ENCODE results near the gene SLC38A11. TPM values are rescaled to one million over a fixed set of nuclear protein-coding genes. Genes with fewer than 3 reads are reported as not detected.

The SLC38A11 gene
- total and polyA plus RNA-seq, 2 donors (not counting 1 experiment from before 2014, with no cell fraction given) = 5.4 to 46.8 TPM

DNA sequence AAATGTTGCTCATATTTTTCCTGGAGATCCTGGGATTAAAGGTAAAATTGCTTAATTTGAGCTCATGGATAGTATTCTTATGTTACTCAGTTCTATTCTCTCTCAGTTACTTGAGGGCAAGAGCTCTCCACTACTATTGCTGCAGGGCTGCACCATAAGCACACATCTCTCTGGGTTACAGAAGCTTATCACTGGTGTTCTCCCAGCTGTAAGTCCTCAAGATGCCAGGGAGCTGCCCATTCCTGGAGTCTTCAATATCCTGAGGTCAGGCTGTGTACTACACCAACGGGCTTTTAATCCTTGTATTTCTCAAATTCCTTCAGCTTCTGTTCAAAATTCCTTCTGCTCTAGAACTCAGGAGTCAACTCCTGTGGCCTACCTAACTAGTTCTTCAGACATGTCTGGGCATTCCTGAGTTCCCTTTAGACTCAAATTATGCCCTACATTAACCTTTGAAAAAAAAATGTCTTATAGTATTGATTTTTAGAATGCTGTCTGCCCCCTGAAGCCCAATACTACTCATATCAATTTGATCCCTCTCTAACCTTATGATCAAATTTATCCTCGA is 96.0 kb downstream of the SLC38A11 start:
- Histone ChIP-seq H3K27ac (ENCODE audit: low read length in 2 of 2) (no peak overlapping the region), H4K20me1 (ENCODE audit: control insufficient read depth, insufficient read depth, low read length, poor library complexity, severe bottlenecking) (no peaks in the 10 kb centered on the region), H3K4me1 (ENCODE audit: control insufficient read depth in 2 of 2, insufficient read depth in 2 of 2, low read length in 2 of 2) (no peaks in the 10 kb centered on the region), H3K4me2 (replicated peaks; ENCODE audit: low read depth, low read length, poor library complexity, severe bottlenecking) (no peak overlapping the region), H3K9me3 (ENCODE audit: control extremely low read depth in 1 of 3, control insufficient read depth in 2 of 3, insufficient read depth in 1 of 3, low read length in 2 of 3) (no peaks in the 10 kb centered on the region), H3K4me3 (ENCODE audit: control extremely low read depth in 1 of 5, extremely low read depth in 1 of 5, insufficient read depth in 1 of 5, low read depth in 2 of 5, low read length in 4 of 5) (no peak overlapping the region), H3K27me3 (replicated peaks in 1 of 4; ENCODE audit: control extremely low read depth in 1 of 4, control insufficient read depth in 3 of 4, insufficient read depth in 4 of 4, low read length in 3 of 4) (no peaks in the 10 kb centered on the region), H3K36me3 (replicated peaks in 1 of 2; ENCODE audit: control extremely low read depth in 1 of 2, control insufficient read depth in 1 of 2, extremely low read depth in 1 of 2, insufficient read depth in 2 of 2, low read length in 1 of 2) (no peaks in the 10 kb centered on the region), H3K79me2 (ENCODE audit: control insufficient read depth, insufficient read depth, low read length) (peaks cover 5% of the 10 kb centered on the region), H2AFZ (ENCODE audit: insufficient read depth, low read depth, low read length, poor library complexity, severe bottlenecking) (no peak overlapping the region), H3K9ac (ENCODE audit: low read length) (no peak overlapping the region)
- Mint-ChIP-seq H3K4me1 (no peaks in the 10 kb centered on the region), H3K4me3 (no peak overlapping the region), H3K27me3 (no peaks in the 10 kb centered on the region), H3K9me3 (ENCODE audit: insufficient read depth) (no peaks in the 10 kb centered on the region), H3K27ac (no peak overlapping the region)
- DNase-seq = no peak
- ChIA-PET CTCF (interaction anchor here (1.6 to 2.4 kb wide), 2 partner anchors 17 to 125 kb away, joined by 3 to 9 read pairs; partner anchors contain the start of gene COBLL1), POLR2A (no interaction called here)
- 100% methylated on average over 1 of the region's 2 CpGs for WGBS (ENCODE audit: insufficient coverage)
- intact Hi-C loops (cut with micrococcal nuclease) = no loop called here
- TF ChIP-seq EZH2 (IDR thresholded peaks at IDR 0.05; ENCODE audit: borderline replicate concordance, insufficient read depth, low read depth, low read length, poor library complexity, severe bottlenecking) (no peak), CTCF (IDR thresholded peaks at IDR 0.05) (no peak)
- no peak for ATAC-seq (ENCODE audit: low read depth)

- H3K27ac Mint-ChIP-seq = no peak overlapping the region
- Histone ChIP-seq H3K4me2 (replicated peaks; ENCODE audit: low read depth, low read length, poor library complexity, severe bottlenecking) (no peak overlapping the region), H3K4me1 (ENCODE audit: control insufficient read depth in 2 of 2, insufficient read depth in 2 of 2, low read length in 2 of 2) (peaks cover 0 to 7% of the 10 kb centered on the region in 2 donors), H3K36me3 (replicated peaks in 1 of 2; ENCODE audit: control extremely low read depth in 1 of 2, control insufficient read depth in 1 of 2, extremely low read depth in 1 of 2, insufficient read depth in 2 of 2, low read length in 1 of 2) (no peaks in the 10 kb centered on the region), H3K27me3 (replicated peaks in 1 of 4; ENCODE audit: control extremely low read depth in 1 of 4, control insufficient read depth in 3 of 4, insufficient read depth in 4 of 4, low read length in 3 of 4) (no peaks in the 10 kb centered on the region), H3K9ac (ENCODE audit: low read length) (no peak overlapping the region), H3K9me3 (ENCODE audit: control extremely low read depth in 1 of 3, control insufficient read depth in 2 of 3, insufficient read depth in 1 of 3, low read length in 2 of 3) (no peaks in the 10 kb centered on the region), H3K4me3 (ENCODE audit: control extremely low read depth in 1 of 5, extremely low read depth in 1 of 5, insufficient read depth in 1 of 5, low read depth in 2 of 5, low read length in 4 of 5) (no peak overlapping the region), H4K20me1 (ENCODE audit: control insufficient read depth, insufficient read depth, low read length, poor library complexity, severe bottlenecking) (no peaks in the 10 kb centered on the region), H3K79me2 (ENCODE audit: control insufficient read depth, insufficient read depth, low read length) (peaks cover 15% of the 10 kb centered on the region), H3K27ac (ENCODE audit: low read length in 2 of 2) (no peak overlapping the region), H2AFZ (ENCODE audit: insufficient read depth, low read depth, low read length, poor library complexity, severe bottlenecking) (no peak overlapping the region)
- TF ChIP-seq EZH2 (IDR thresholded peaks at IDR 0.05; ENCODE audit: borderline replicate concordance, insufficient read depth, low read depth, low read length, poor library complexity, severe bottlenecking) (no peak), CTCF (IDR thresholded peaks at IDR 0.05) (no peak)
- no peak overlapping the region for H3K4me3 Mint-ChIP-seq
- ATAC-seq (ENCODE audit: low read depth) (no peak), DNase-seq (no peak)
- H3K4me1 Mint-ChIP-seq = peaks cover 12% of the 10 kb centered on the region
- intact Hi-C loops (cut with micrococcal nuclease) = no loop called here
- ChIA-PET POLR2A (interaction anchor here (0.6 kb wide), 1 partner anchor 719 kb away, joined by 3 read pairs; no protein-coding TSS in a partner anchor), CTCF (interaction anchor here (1.4 kb wide), 1 partner anchor 10 kb away, joined by 3 read pairs; the partner anchor contains the start of gene COBLL1)
- 90% methylated on average over 3 of the region's 4 CpGs for WGBS (ENCODE audit: insufficient coverage)
- H3K27me3 Mint-ChIP-seq = no peaks in the 10 kb centered on the region
- H3K9me3 Mint-ChIP-seq (ENCODE audit: insufficient read depth) = no peaks in the 10 kb centered on the region
Measured at GRCh38 chr2:164852086-164852485, 103.2 kb downstream of the SLC38A11 start.

Measured in B cell (primary cell).